HT-29 (cell line): ENCODE measurements around the gene MCU. TPM values are rescaled to one million over a fixed set of nuclear protein-coding genes. Genes with fewer than 3 reads are reported as not detected.
A peak's percentile ranks its signal among the peaks of the same experiment; 100 is the strongest.

Experiments used
- DNase-seq: peaks from one replicate; pipeline ENCODE4 v3.0.0-alpha.2; 2015; ENCODE audit warnings: low spot score
- total RNA-seq: library from RNA; depleted of rRNA; stranded (reverse); fragments of >200 nt; shearing (Covaris generic); gene quantifications from 2 replicates; pipeline ENCODE4 v1.2.3, GENCODE V29; 2014

MCU gene
- total RNA-seq, 1 experiment from 2014 or later = 23.0 TPM

DNA sequence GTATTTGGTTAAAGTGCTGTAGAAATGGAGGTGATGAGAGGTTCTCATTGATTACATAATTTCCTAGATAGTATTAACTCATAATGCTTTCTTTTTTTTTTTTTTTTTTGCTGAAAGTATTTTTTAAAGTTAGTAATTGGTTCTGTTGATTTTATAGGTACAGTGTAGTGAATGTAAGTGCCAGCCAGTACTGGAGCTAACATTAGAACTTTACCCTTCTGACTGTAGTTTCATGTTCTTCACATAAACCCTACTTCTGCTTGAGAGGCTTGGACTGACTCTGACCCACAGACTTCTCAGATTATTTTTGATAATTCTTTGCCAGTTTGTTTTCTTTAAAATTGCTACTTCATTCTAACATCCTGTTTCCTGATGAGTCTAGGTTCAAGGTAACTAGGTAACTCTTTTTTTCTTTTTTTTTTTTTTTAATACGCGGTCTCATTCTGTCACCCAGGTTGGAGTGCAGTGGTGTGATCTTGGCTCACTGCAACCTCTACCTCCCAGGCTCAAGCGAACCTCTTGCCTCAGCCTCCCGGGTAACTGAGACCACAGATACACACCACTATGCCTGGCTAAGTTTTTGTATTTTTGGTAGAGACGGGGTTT, 109.4 kb downstream of the MCU start:
- DNase-seq = no peak

DNA sequence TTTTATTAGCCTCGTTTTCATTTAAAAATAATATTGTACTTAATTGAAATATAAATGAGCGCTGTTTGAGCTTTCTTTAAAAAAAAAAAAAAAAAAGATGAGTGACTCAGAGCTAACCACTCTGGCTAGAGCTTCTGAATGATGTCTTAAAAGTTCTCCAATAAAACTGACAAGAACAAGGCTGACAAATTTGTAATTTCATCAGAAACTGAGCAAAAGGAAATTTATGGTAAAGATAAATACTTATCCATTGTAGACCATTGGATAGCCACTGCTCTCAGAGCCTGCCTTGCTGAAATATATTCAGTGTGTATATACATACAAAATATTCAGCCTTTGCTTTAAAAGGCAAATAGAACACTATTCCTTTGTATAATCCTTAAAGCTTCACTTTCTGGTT, 110.4 kb downstream of the MCU start:
- DNase-seq = no peak

DNA sequence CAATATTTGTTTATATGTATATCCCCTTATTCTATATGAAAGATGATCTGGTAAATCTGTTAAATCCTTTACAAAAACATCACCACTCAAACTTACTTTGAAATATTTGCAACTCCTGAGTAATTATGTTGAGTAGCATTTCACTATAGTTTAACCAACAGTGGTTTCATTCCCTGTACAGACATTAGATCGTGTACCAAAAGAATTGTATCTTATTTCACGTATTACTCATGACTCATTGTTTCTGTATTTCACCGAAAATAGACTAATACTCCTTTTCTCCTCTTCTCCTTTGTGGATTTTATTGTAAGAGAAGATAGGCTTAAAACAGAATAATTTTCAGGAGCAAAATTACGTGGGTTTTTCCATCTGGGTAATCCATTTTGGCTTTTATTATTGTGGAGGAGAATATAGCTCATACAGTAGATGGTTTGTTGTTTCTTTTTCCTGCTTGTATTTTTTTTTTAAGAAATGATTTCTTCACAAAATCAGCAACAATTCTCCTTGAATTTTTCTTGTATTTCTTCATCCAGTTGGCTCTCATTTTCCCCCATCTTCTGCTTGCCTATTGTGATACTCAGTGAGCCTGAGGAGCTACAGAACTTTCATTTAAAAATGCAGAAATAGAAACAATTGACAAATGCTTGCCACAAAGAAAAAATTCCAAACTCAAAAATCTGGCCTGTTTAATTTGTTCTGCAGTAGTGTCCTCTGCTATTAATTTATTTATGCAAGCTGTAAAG, 111.0 kb downstream of the MCU start:
- DNase-seq = no peak

DNA sequence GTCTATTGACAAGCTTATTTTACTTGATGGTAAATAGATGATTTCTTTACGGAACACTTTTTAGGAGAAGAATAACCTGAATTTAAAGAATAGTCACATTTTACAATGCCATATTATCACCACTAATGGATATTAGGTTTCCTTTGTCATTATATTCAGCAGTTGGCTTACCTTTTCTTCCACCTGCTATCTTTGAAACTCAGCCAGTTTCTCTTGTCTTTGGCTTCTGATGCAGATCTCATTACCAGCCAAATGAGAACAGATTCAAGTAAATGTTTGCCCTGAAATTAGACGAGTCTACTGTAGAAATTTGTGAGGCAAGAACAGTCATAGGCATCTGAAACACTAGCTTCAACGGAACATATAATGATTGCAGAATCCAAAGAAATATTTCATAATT, 116.1 kb downstream of the MCU start:
- DNase-seq = no peak

DNA sequence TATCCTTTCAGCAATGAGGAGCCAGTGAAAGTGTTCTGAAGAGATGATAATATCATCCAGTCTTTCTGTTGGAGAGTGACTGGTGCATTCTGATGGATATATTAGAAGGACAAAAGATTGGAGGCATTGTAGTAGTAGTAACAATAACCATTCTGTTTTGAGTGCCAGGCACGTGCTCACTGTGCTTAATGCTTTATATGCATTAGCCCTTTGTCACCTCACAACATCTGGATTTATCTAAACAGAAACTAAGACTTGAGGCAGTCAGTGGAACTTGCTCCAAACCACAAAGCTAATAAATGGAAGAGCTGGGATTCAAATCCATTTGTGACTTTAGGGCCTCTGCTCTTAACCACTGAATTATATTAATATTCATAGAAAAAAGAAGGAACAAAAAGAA, 117.1 kb downstream of the MCU start:
- no peak for DNase-seq

DNA sequence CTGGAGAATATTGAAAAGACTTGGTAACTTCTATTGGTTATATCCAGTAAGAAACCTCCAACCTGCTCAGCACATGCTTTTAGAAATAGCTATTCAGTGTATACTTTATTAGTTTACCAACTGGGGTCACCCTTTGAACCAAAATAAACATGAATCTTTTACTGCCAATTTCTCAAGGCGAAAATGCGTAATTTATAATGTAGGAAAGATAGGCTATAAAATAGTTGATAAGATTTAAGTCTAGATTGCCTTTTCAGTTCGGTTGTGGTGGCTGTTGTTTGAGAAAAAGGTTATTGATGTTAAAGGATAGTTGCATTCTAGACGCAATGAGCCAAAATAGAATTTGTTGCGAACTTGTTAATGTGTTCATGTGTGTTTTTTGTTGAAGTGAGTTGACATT, 119.0 kb downstream of the MCU start:
- no peak for DNase-seq

DNA sequence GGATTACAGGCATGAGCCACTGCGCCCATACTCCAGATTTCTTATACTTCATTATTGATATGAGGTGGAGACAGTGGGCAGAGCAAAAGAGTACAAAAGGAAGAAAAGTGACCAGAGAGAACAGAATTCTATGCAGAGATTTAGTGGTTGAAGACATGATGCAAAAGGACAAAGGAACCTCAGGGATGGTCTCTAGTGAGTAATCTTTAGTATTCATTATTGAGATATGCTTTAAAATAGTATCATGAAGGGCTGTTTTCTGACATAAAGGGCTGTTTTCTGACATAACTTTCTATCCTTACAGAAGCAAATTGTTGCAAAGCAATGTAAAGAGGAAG, 120.4 kb downstream of the MCU start:
- no peak for DNase-seq

DNA sequence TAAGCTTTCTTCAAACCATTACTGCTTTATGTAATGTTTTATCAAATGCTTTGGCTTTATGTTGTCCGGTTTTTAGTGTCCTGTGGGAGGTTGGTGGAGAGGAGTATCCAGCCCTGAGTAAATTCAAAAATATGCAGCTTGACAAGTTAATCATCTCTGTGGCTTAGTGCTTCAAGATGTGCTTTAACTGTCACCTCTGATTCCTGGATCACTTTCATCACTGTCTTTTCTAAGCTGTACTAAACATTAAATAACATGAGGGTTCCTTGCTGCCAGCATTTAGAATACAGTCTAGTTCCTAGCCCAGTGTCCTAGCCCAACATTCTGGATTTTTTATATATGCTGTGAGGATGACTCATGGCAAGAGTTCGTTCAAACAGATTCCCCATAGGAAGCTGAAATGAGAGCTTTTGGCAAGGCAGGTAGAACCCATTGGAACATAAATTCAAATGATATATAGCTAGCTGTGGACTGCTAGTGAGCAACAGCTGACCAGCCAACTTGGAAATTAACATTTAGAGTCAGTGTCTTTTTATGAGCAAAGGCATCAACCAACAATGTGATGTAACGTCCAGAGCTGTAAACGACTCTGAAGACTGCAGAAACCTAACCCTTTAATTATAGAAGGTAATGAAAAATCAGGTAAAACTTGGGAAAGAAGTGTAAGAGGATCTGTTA, 120.9 kb downstream of the MCU start:
- DNase-seq = peak; percentile 18

DNA sequence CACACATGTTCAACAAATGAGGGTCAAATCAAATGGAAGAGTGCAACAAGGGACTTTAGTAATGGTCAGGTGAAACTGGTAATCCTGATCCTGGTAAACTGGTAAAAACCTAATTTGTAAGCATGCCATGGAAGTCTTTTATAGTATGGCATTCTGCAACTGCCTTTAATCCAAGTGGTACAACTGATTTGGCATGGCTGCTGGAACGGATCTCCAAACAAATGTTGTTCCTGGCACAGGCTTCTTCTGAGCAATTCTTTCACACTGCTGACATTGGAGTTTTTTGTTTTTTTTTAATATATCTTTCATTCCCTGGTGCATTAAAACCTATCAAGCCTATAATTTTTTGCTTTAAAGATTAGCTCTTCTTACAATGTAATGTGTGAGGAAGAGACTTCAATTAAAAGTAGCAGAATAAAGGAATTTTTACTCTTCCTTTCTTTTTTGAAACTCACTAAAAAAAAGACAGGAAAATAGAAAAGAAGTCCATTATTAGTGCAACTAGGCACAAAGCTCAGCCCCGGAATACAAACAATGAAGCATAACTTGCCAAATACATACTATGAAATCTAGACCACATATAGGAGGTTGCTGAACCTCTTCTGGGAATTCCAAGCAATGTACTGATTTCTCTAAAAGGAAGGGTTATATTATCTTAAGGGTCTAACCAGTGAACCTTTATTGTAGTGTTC, 122.3 kb downstream of the MCU start:
- DNase-seq = no peak

DNA sequence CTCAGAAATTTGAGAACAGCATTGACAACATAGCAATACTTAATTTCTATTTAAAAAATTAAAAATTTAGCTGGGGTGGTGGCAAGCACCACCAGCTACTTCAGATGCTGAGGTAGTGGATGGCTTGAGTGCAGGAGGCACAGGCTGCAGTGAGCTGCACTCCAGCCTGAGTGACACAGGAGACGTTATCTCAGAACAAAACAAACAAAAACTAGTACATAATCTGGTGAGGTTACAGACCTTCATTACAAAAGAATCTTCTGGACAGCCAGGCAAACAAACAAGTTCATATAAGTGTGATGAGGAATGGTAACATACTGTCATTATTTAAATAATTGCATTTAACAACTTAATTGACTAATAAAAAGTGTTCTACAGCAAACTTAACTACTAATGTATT, 124.6 kb downstream of the MCU start:
- no peak for DNase-seq

DNA sequence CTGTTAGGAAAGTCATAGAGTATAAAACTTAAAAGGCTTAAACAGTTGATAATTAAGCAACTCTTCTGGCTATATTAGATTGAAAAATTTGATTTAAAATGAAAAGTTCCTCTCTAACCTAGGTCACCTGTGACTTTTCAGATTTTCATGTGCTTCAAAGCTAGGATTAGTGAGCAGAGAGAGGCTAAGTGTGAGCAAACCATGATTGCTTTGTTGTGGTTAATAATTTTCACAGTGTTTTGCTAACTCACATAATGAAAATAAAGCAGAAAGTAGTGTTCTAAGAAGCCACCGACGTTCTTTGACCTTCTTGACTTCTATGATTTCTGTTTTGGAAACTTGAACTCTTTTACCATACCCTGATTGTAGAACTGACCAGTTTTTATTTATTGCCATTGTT, 126.1 kb downstream of the MCU start:
- DNase-seq = no peak

DNA sequence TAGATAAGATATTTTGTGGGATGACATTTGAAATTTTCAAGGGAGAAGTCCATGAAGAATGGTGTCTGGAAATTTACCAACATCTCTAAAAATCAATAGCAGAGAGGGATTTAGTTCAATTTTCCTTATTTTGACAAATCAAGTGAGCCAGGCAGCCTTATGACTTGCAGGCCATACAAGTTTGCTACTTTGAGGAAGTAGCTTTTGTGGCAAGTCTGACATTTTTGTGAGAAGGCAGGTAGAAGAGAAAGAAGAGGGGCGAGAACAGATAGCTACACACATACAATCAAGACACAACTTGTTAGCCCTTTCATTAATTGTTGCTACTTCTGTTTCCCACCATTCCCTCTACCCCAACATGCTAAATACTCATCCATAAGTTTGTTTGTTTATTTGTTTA, 127.1 kb downstream of the MCU start:
- DNase-seq = no peak

DNA sequence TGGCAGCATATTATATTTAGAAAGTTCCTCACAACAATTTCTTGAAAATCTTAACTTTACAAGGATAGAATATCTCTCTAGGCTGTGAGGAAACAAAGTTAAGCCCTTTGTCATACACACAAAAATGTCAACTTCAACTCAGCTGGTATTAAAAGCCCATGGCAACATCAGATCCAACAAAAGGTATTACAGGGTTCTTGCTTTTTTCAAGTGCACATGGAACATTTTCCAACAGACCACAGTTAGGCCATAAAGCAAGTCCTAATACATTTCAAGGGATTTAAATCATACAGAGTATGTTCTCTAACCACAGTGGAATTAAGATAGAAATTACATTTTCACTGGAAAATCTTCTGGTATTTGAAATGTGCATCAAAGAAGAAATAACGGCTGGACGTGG, 129.7 kb downstream of the MCU start:
- no peak for DNase-seq

DNA sequence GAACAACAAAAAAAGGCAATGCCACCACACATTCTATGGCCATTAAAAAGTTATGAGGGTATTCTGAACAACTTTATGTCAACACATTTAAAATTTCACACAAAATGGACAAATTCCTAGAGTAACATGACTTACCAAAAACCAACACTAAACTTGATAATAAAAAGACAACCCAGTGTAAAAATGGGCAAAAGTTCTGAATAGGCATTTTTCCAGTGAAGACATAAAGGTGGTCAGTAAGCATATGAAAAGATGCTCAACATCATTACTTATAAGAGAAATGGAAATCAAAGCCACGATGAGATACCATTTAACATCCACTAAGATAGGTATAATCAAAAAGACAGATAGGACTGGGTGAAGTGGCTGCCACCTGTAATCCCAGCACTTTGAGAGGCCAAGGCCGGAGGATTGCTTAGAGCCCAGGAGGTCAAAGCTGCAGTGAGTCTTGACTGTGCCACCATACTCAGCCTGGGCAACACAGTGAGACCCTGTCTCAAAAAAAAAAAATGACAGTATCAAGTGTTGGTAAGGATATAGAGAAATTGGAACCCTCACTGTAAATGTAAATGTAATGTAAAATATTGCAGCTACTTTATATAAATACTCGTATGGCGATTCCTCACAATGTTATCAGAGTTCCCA, 130.5 kb downstream of the MCU start:
- DNase-seq = no peak

DNA sequence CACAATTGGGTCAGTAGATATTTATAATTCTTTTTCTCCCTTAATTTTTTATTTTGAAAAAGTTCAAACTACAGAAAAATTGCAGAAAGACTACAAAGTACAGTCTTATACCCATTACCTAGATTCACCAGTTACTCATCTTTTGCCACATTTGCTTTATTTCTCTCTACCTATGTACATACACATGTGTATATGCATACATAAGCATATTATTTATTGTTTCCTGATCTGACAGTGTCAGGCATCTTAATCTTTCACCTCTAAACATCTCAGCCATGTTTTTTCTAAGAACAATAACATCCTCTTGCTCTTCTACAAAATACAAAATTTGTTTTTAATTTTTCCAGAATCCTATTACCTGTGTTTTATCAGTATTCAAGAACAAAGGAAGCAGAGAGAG, 133.2 kb downstream of the MCU start:
- no peak for DNase-seq

DNA sequence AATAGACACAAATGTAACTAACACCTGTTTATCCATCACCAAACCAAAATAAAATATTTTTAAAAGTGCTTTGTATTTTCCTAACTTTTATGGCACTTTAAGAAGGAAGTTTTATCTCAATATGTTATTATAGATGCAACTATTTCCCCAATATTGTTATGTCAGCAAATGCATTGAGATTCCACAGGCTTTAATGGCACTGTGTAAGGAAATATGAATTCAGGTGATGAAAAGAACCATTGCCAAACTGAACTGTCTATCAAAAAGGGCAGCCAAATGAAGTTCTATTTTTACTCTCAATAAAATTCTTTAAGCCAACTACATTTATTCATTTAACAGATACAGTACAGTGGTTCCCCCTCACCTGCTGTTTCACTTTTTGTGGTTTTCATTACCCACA, 134.4 kb downstream of the MCU start:
- DNase-seq = no peak

DNA sequence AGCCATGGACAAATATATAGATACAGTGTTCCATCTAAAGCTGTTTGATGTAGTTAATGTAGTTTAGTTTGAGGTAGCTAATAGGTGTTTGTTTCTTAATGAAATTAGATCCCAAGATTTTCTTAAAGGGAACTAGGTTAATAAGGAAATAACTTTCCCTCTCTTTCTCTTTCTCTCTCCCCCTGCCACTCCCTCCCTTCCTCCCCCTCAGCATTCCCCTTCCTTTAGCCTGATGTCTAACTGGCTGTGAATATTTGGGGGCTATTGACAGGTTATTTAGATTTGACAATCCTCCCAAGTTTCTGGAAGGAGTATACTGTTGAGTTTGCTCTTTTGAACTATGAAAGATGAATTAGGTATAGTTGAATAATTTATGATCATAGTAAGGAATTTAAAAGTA, 136.4 kb downstream of the MCU start:
- DNase-seq = no peak

DNA sequence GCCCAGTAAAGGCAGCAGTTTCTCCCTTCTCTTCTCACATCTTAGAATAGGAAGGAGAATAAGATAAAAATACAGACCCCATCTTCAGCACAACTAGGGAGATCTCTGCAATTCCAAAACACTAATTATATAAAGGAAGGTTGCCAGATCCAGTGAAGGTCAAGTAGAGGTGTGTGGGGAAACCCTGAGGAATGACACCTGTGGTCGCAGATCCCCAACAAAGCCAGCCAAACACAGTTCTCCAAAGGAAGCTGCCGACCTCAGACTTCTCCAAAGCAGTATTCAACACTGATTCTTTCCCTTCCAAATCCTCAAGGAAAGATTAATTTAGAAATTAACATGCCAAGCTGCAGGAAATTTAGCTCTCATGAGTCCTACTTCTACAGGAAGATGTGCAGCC, 138.7 kb downstream of the MCU start:
- DNase-seq = no peak

DNA sequence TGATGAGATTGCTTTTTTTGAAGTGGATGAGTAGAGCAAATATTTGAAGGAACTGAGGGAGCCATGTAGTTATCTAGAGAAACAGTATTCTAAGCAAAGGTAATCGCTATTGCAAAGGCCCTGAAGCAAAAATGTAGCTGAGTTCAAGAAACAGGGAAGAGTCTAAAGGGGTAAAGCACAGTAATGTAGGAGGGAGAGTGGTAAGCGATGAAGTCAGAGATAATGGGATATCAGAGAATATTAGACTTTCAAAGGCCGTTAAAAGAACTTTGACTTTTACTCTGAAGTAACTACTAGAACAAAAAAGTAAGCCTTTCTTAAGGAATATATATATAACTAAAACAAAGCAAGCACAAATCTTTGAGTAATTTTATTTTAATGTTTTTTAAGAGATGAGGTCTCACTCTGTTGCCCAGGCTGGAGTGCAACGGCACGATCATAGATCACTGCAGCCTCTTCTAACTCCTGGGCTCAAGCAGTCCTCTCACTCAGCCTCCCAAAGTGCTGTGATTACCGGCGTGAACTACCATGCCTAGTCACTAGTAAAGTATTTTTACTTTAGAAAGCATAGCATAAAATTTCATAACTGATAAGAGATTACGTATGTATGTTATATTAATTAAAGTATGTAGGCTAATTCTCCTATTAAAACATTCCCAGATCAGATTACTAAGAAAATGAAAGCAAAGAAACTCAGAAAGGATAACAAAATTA, 139.9 kb downstream of the MCU start:
- DNase-seq = no peak

DNA sequence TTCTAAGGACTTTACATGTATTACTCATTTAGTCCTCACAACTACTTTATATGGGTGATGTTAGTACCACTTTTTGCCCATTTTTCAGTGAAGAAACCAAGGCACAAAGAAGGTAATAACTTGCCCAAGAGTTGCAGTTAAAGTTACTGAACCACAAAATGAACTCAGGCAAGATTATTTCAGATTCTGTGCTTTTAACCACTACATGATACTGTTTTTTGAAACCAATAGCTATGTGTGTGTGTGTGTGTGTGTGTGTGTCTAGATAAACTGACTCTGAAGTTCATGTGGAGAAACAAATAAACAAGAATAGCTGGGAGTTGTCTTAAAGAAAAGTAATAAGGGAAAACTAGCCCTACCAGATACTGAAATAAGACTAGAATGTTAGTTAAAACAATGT, 140.8 kb downstream of the MCU start:
- DNase-seq = no peak

DNA sequence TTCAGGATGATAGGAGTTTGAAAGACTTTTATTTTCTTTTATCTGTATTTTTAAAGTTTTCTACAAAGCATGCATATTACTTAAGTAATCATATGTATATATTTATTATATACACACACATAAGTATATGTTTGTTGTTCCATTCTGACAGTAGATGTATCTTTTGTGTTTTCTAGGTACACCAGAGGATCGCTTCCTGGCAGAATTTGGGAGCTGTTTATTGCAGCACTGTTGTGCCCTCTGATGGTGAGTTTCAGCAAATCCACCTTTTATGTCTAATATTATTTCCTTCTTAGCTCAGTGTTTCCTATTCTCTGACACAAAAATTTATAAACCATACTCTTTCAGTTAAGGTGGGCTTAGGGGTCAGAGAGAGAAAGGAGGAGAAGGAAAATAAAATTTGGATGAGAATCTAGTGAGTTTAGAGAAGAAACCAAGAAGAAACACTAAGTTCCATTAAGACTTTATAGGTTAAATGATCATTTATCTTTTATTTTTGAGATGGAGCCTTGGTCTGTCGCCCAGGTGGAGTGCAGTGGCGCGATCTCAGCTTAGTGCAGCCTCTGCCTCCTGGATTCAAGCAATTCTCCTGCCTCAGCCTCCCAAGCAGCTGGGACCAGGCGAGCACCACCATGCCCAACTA, 142.4 kb downstream of the MCU start:
- DNase-seq = peak; percentile 72
